ENCODE data around the gene CAPN6.

CAPN6 gene

GRCh38 chrX:111270339-111270738, at the start of gene CAPN6:
Gene CAPN6, minus strand, starts transcription at chrX:111270483. Its CDS starts 6,547 bp downstream, at chrX:111263936.
- no peak for DNase-seq

DNA sequence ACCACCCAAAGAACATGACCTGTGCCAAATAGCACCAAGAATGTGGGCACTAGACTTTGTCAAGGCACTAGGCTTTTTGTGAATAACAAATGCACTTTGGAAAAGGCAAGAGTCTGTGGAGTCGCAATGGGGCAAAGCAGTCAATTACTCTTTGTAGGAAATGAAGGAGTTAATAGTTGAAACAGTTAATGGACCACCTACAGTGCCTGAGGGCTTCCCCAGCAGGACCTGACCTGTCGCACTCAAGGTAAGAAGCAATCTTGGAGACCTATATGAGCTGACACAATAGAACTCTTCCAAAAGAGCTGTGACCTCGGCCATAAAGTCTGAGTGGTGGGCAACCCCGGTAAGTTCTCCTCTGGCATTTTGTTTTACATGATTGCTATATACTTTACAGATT, 49.2 kb upstream of the CAPN6 start:
- DNase-seq = no peak

GRCh38 chrX:111318901-111319300, 48.6 kb upstream of the CAPN6 start:
- no peak for DNase-seq

GRCh38 chrX:111309083-111309482, 38.8 kb upstream of the CAPN6 start:
- no peak for DNase-seq

DNA sequence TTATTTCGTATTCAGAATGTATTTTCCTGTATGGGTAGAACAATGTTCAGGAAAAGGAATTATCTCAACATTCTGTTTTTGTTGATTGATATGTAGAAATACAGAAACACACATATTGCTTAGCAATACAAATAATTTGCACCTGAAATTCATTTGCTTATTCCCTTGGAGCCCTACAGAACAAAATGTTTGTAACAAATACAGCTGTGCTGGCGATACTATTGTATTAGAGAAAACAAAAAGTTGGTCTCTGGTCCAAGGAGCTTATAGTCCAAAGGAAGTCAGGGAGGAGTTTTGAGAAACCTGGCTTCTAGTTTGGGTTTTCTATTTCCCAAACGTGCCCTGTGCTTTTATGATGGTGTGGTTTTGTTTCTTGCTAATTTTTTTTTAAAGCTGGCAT, 37.8 kb upstream of the CAPN6 start:
- no peak for DNase-seq

DNA sequence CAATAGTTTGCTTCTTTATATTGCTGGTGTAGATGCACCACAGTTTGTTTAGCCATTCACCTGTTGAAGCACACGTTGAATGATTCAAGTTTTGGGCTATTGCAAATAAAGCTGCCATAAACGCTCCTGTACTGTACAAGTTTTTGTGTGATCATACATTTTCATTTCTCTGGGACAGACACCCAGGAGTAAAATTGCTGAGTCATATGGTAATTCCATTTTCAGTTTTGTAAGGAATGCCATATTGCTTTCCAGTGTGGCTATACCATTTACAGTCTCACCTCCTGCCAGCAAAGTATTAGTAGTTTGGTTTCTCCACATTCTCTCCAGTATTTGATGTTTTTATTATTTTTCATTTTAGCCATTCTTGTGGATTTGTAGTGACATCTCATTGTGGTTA, 32.0 kb upstream of the CAPN6 start:
- no peak for DNase-seq

- no peak for DNase-seq
Measured at GRCh38 chrX:111288841-111289240, 18.6 kb upstream of the CAPN6 start.

- no peak for DNase-seq
Measured at GRCh38 chrX:111284631-111285293, 14.5 kb upstream of the CAPN6 start.

GRCh38 chrX:111283446-111283845, 13.2 kb upstream of the CAPN6 start:
- no peak for DNase-seq

- DNase-seq = no peak
Measured at GRCh38 chrX:111282991-111283390, 12.7 kb upstream of the CAPN6 start.

DNA sequence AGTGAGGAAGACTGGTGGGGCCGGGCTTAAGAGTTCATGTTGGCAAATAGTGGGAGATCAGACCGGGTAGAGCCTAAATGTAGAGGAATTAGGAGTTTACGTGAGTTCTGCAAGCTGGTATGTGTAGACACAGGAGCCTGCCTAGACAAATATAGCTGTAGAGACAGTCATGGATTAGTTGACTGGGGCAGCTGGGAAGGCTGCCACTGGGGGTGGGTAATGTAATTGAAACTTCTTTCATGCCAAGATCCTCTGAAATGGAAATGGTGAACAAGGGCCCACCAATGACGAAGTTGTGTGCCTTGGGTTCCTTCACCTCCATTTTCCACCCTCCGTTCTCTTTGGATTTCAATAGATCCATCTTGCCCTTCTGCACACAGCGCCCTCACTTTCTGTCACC, 11.9 kb upstream of the CAPN6 start:
- DNase-seq = no peak

- DNase-seq = no peak
Measured at GRCh38 chrX:111268506-111268905, 1.8 kb downstream of the CAPN6 start.

GRCh38 chrX:111265486-111265885, 4.8 kb downstream of the CAPN6 start:
- DNase-seq = no peak

- no peak for DNase-seq
Measured at GRCh38 chrX:111264385-111264784, 5.9 kb downstream of the CAPN6 start.

GRCh38 chrX:111262086-111262485, 8.2 kb downstream of the CAPN6 start:
- DNase-seq = no peak

DNA sequence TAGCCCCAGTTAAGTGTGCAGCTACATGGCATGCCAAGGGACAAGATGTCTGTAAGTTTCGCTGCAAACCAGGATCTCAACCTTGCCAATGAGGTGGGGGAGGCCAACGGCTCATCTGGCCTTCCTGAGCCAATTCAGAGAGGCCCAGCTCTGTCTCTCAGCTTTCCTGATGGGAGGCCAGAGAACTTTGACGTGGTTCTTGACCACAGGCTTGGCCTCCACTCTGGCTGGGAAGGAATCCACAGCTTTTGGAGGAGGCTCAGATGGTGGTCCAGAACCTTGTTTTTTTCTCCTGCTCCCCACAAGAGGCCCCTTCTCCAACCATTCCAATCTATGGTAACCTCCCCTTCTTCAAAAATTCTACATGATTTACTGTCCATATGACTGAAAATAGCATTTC, 9.8 kb downstream of the CAPN6 start:
- DNase-seq = no peak

DNA sequence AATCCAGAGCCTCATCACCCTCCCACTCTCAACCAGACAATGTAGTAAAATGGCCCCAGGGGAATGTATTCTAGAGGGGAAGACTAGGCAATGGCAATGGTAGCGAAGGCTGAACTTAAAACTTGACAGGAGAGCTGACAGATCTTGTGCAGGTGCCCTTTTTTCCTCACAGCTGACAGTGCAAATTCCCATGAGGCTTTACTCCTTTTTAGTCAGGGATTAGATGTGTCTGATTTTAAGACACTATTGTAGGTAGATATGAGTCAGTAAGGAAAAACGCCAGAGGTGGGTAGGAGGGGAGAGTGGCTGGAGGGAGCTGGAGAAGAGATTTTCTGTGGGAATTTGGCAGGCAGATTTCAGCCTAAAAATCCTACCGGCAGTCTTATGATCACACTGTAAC, 10.7 kb downstream of the CAPN6 start:
- DNase-seq = no peak

DNA sequence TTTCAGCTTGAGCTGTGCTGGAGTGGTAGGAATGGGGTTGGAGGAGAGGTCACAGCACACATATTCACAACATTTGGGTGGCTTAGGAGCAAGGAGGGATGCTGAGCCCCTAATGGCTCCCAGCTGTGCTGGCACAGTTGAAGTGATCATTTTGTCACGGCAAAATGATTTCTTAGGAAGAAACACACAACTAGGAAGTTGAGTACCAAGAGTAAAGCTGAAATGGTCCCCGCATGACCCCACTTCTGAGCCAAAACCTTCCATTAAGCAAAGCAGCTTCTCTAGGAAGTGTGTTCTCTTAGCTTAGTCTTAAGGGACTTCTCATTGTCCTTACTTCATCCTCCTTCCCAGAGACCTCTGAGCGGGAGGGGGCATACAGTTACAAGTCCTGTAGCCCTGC, 12.6 kb downstream of the CAPN6 start:
- no peak for DNase-seq

GRCh38 chrX:111254896-111255693, 15.2 kb downstream of the CAPN6 start:
- DNase-seq = no peak

GRCh38 chrX:111244235-111244750, 26.0 kb downstream of the CAPN6 start:
- peak; percentile 3 for DNase-seq

- DNase-seq = no peak
Measured at GRCh38 chrX:111216293-111216801, 53.9 kb downstream of the CAPN6 start.

GRCh38 chrX:111207851-111208250, 62.4 kb downstream of the CAPN6 start:
- no peak for DNase-seq

DNA sequence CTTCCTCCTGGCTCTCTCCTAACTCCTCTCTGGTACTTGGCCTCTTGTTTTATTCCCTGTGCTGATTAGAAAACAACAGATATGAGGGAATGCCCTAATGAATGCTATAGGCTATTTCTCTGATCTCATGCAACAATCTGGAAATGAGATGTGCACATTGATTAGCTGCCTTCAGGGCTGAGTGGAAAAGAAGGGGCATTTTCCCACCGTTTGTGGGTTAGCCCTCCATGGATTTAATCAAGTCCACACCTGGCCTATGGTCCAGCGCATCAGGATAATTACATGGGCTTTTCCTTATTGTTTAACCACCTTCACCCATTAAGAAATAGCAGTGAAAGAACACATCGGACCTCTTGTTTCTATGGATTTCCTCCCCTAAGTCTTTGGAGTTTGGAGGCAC, 70.0 kb downstream of the CAPN6 start:
- no peak for DNase-seq

DNA sequence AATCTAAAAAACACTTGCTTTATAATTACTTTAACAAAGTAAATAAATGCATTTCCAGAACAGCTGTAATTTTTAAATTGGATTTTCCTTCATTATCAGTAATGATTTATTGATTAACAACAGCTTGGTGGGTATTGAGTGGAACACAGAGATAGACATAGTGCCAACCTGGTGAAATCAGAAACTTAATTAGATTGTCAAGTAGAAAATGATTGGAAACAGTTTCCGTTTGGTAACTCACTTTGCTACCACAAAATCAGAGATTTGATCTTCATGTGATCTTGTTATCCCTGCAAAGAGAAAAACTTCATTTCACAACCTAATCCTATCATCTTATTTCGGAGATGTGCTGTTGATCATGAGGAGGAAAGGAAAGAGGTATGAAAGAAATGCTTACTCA, 70.8 kb downstream of the CAPN6 start:
- DNase-seq = no peak
